Liver (tissue), 9 donors: ENCODE results near the gene NEK8. TPM values are rescaled to one million over a fixed set of nuclear protein-coding genes. Genes with fewer than 3 reads are reported as not detected.

Experiments used
- DNase-seq: peaks from one replicate; pipeline ENCODE4 v3.0.0-alpha.2; 2017; ENCODE audit warnings: low spot score
- H3K27ac ChIP-seq, 2 donors: one replicate each; pipeline ENCODE4 v1.7.0; 2013; ENCODE audit warnings: inconsistent platforms in 2 of 2, low read length in 2 of 2, control low read depth in 1 of 2, low read depth in 1 of 2, mild to moderate bottlenecking in 1 of 2
- H3K27me3 ChIP-seq, 4 donors: one replicate each; pipeline versions ENCODE4 v1.6.1 to v1.7.0; 2013; ENCODE audit warnings: low read length in 3 of 4, inconsistent platforms in 1 of 4, mild to moderate bottlenecking in 1 of 4, moderate library complexity in 1 of 4; ENCODE audit not compliant: control insufficient read depth in 4 of 4, insufficient read depth in 4 of 4
- H3K36me3 ChIP-seq, 4 donors: one replicate each; pipeline versions ENCODE4 v1.6.1 to v1.7.0; 2013; ENCODE audit warnings: low read length in 3 of 4, mild to moderate bottlenecking in 3 of 4, low read depth in 1 of 4, moderate library complexity in 1 of 4; ENCODE audit not compliant: control insufficient read depth in 4 of 4, insufficient read depth in 3 of 4
- H3K4me1 ChIP-seq, 4 donors: one replicate each; pipeline versions ENCODE4 v1.6.1 to v1.7.0; 2013; ENCODE audit warnings: low read length in 3 of 4, mild to moderate bottlenecking in 3 of 4, moderate library complexity in 1 of 4; ENCODE audit not compliant: control insufficient read depth in 4 of 4, insufficient read depth in 4 of 4
- H3K4me3 ChIP-seq, 3 donors: one replicate each; pipeline versions ENCODE4 v1.6.1 to v1.7.0; 2013; ENCODE audit warnings: low read length in 3 of 3, control low read depth in 1 of 3, low read depth in 1 of 3, mild to moderate bottlenecking in 1 of 3
- H3K9ac ChIP-seq, 2 donors: one replicate each; pipeline ENCODE4 v1.7.0; 2013; ENCODE audit warnings: low read length in 2 of 2, mild to moderate bottlenecking in 2 of 2, moderate library complexity in 2 of 2, control low read depth in 1 of 2, low read depth in 1 of 2
- H3K9me3 ChIP-seq, 4 donors: one replicate each; pipeline versions ENCODE4 v1.6.1 to v1.7.0; 2013; ENCODE audit warnings: low read length in 3 of 4; ENCODE audit not compliant: control insufficient read depth in 4 of 4
- FOXA1 ChIP-seq: IDR thresholded peaks from 2 replicates; pipeline ENCODE4 v1.6.1; 2016; ENCODE audit warnings: antibody characterized with exemption
- GABPA ChIP-seq, 2 donors: IDR thresholded peaks in 1 of 2; conservative IDR thresholded peaks in 1 of 2; 2 replicates each; pipeline ENCODE4 v1.6.1; 2016; ENCODE audit warnings: antibody characterized with exemption in 2 of 2, mild to moderate bottlenecking in 1 of 2, moderate library complexity in 1 of 2
- HNF4A ChIP-seq, 2 donors: conservative IDR thresholded peaks; 2 replicates each; pipeline ENCODE4 v1.6.1; 2016; ENCODE audit warnings: antibody characterized with exemption in 2 of 2, mild to moderate bottlenecking in 2 of 2
- HNF4G ChIP-seq: IDR thresholded peaks from 2 replicates; pipeline ENCODE4 v1.6.1; 2016; ENCODE audit warnings: antibody characterized with exemption
- NR2F2 ChIP-seq: IDR thresholded peaks from 2 replicates; pipeline ENCODE4 v1.6.1; 2016; ENCODE audit warnings: antibody characterized with exemption
- RAD21 ChIP-seq, 2 donors: IDR thresholded peaks; 2 replicates each; pipeline ENCODE4 v1.6.1; 2016; ENCODE audit warnings: antibody characterized with exemption in 2 of 2, mild to moderate bottlenecking in 2 of 2
- RXRA ChIP-seq, 2 donors: IDR thresholded peaks; 2 replicates each; pipeline ENCODE4 v1.6.1; 2017 to 2018; ENCODE audit warnings: antibody characterized with exemption in 2 of 2, mild to moderate bottlenecking in 1 of 2
- SP1 ChIP-seq: IDR thresholded peaks from 2 replicates; pipeline ENCODE4 v1.6.1; 2018; ENCODE audit warnings: antibody characterized with exemption, mild to moderate bottlenecking
- TAF1 ChIP-seq: conservative IDR thresholded peaks from 2 replicates; pipeline ENCODE4 v1.6.1; 2016; ENCODE audit warnings: antibody characterized with exemption, mild to moderate bottlenecking
- YY1 ChIP-seq: IDR thresholded peaks from 2 replicates; pipeline ENCODE4 v1.6.1; 2016; ENCODE audit warnings: antibody characterized with exemption, mild to moderate bottlenecking
- WGBS: extraction: QIAGEN DNeasy Blood & Tissue Kit; methylation state at CpG from one replicate; pipeline ENCODE4 v1.1.7; 2013; 5-methylcytosine and 5-hydroxymethylcytosine counted together
- polyA plus RNA-seq, 2 donors: library from polyadenylated mRNA; stranded (reverse) in 1 of 2; unstranded in 1 of 2; fragments of 200-250 nt in 1 of 2; fragments of >200 nt in 1 of 2; fragmentation: Nextera tagmentation in 1 of 2; extraction: Ambion mirVana in 1 of 2; gene quantifications; one replicate each; pipeline versions ENCODE4 v1.2.1 to v1.2.3, GENCODE V29; 2013 to 2015
- total RNA-seq, 2 donors: library from RNA; depleted of rRNA; stranded (reverse); fragments of >200 nt; gene quantifications; one replicate each; pipeline ENCODE4 v1.2.3, GENCODE V29; 2014
- TF ChIP-seq, protein P1 (sequence below): IDR thresholded peaks from 2 replicates; pipeline ENCODE4 v1.6.1; 2016; ENCODE audit warnings: antibody characterized with exemption
- TF ChIP-seq, protein P2 (sequence below): IDR thresholded peaks from 2 replicates; pipeline ENCODE4 v1.6.1; 2016; ENCODE audit warnings: antibody characterized with exemption
- TF ChIP-seq, protein P3 (sequence below): IDR thresholded peaks from 2 replicates; pipeline ENCODE4 v1.6.1; 2016; ENCODE audit warnings: antibody characterized with exemption, mild to moderate bottlenecking
- TF ChIP-seq, protein P4 (sequence below): fragments of 150-350 bp; IDR thresholded peaks from 2 replicates; pipeline ENCODE4 v1.5.1; 2017; ENCODE audit warnings: improper control_type of control experiment, low read depth, low read length; ENCODE audit not compliant: missing input control
- donor health status: healthy.
- donor health status: healthy.
- donor health status: healthy.
- donor health status: healthy.
- donor health status: healthy.

Gene NEK8
- total RNA-seq (1 to 10 TPM; 6.3 to 7.8 TPM), polyA plus RNA-seq (1 to 10 TPM; 1.7 to 2.7 TPM)

DNA sequence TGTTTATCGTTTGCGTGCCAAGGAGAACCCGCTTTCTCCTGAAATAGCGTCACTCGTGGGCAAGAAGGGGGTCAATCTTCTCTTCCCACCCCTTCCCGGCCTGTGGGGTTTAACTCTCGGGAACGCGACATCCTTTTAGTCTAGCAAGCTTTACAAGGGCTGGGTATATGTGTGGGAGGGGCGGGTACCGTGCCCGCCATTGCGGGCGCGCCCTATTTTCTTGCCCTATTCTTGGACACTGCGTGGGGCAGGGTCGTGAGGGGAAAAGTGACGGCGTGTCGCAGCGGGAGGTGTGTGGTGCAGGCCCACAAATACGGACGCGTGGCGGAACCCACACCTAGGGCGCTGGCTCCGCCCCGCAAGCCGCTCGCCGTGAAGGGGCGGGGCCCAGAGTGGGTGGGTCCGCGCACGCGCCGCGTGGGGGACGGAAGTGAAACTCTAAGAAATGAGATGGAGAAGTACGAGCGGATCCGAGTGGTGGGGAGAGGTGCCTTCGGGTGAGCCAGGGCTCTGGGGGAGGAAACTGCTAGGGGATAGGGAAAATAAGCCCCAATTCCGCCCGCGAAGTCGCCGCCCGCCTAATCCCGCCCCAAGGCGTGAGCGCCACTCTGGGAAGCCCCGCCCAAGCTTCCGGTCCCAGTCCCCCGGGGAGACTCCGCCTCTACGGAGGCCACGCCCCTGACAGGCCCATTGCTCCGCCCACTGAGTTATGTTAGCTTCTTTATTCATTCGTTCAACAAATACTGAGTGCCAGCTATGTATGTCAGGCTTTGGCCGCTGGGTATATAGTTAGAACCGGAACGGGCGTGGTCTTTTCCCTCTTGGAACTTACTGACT lies at the start of gene NEK8:
TSS of gene NEK8 (plus strand) at position 425 of the 837 bp plus-strand sequence. CDS start at position 451, 26 bp downstream.
- WGBS, result under 1% methylated on average over 64 of the region's 64 CpGs
- Histone ChIP-seq H3K4me3 (peak within 1 kb of the TSS; percentile 59 to 70 (median 61)), H3K9ac (peak within 1 kb of the TSS; percentile 79 to 92), H3K27ac (peak within 1 kb of the TSS; percentile 97 to 99), H3K9me3 (no peaks in the 10 kb centered on the region), H3K4me1 (peaks cover 0 to 32% (median 19%) of the 10 kb centered on the region in 4 donors), H3K36me3 (peaks cover 3 to 10% (median 7%) of the 10 kb centered on the region in 4 donors), H3K27me3 (no peaks in the 10 kb centered on the region)
- peak; percentile 61 for TF ChIP-seq SP1
- peak; percentile 59 for TF ChIP-seq YY1
- TF ChIP-seq GABPA (IDR thresholded peaks at IDR 0.05 in 1 of 2, conservative IDR thresholded peaks at IDR 0.05 in 1 of 2), result peak; percentile 61 to 87
- TF ChIP-seq, protein P1, sequence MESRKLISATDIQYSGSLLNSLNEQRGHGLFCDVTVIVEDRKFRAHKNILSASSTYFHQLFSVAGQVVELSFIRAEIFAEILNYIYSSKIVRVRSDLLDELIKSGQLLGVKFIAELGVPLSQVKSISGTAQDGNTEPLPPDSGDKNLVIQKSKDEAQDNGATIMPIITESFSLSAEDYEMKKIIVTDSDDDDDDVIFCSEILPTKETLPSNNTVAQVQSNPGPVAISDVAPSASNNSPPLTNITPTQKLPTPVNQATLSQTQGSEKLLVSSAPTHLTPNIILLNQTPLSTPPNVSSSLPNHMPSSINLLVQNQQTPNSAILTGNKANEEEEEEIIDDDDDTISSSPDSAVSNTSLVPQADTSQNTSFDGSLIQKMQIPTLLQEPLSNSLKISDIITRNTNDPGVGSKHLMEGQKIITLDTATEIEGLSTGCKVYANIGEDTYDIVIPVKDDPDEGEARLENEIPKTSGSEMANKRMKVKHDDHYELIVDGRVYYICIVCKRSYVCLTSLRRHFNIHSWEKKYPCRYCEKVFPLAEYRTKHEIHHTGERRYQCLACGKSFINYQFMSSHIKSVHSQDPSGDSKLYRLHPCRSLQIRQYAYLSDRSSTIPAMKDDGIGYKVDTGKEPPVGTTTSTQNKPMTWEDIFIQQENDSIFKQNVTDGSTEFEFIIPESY, result peak; percentile 52
- TF ChIP-seq RAD21 (IDR thresholded peaks at IDR 0.05), result peak; percentile 10 to 15
- TF ChIP-seq HNF4A (conservative IDR thresholded peaks at IDR 0.05), result no peak
- no peak for TF ChIP-seq RXRA (IDR thresholded peaks at IDR 0.05)
- TF ChIP-seq HNF4G, result no peak
- TF ChIP-seq NR2F2, result no peak
- no peak for TF ChIP-seq TAF1
- TF ChIP-seq, protein P2, sequence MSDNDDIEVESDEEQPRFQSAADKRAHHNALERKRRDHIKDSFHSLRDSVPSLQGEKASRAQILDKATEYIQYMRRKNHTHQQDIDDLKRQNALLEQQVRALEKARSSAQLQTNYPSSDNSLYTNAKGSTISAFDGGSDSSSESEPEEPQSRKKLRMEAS, result peak; percentile 53
- TF ChIP-seq, protein P3, sequence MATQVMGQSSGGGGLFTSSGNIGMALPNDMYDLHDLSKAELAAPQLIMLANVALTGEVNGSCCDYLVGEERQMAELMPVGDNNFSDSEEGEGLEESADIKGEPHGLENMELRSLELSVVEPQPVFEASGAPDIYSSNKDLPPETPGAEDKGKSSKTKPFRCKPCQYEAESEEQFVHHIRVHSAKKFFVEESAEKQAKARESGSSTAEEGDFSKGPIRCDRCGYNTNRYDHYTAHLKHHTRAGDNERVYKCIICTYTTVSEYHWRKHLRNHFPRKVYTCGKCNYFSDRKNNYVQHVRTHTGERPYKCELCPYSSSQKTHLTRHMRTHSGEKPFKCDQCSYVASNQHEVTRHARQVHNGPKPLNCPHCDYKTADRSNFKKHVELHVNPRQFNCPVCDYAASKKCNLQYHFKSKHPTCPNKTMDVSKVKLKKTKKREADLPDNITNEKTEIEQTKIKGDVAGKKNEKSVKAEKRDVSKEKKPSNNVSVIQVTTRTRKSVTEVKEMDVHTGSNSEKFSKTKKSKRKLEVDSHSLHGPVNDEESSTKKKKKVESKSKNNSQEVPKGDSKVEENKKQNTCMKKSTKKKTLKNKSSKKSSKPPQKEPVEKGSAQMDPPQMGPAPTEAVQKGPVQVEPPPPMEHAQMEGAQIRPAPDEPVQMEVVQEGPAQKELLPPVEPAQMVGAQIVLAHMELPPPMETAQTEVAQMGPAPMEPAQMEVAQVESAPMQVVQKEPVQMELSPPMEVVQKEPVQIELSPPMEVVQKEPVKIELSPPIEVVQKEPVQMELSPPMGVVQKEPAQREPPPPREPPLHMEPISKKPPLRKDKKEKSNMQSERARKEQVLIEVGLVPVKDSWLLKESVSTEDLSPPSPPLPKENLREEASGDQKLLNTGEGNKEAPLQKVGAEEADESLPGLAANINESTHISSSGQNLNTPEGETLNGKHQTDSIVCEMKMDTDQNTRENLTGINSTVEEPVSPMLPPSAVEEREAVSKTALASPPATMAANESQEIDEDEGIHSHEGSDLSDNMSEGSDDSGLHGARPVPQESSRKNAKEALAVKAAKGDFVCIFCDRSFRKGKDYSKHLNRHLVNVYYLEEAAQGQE, result peak; percentile 16
- TF ChIP-seq, protein P4, sequence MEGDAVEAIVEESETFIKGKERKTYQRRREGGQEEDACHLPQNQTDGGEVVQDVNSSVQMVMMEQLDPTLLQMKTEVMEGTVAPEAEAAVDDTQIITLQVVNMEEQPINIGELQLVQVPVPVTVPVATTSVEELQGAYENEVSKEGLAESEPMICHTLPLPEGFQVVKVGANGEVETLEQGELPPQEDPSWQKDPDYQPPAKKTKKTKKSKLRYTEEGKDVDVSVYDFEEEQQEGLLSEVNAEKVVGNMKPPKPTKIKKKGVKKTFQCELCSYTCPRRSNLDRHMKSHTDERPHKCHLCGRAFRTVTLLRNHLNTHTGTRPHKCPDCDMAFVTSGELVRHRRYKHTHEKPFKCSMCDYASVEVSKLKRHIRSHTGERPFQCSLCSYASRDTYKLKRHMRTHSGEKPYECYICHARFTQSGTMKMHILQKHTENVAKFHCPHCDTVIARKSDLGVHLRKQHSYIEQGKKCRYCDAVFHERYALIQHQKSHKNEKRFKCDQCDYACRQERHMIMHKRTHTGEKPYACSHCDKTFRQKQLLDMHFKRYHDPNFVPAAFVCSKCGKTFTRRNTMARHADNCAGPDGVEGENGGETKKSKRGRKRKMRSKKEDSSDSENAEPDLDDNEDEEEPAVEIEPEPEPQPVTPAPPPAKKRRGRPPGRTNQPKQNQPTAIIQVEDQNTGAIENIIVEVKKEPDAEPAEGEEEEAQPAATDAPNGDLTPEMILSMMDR, result no peak
- DNase-seq, result peak; percentile 99

DNA sequence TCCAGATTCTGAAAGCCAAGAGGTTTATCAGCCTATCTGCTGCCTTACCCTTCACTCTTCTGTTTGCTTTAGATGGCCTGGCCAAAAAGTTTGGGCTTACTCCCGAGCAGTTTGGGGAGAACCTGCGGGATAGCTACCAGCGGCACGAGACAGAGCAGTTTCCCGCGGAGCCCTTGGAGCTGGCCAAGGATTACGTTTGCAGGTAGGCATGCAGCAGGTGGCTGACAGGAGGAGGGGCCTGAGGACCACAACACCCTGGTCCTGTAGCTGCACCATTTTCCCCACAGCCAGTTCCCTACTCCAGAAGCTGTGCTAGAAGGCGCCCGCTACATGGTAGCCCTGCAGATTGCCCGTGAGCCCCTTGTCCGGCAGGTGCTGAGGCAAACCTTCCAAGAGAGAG lies 45.9 kb upstream of the NEK8 start:
- H3K36me3 ChIP-seq, result peaks cover 40 to 89% (median 77%) of the 10 kb centered on the region in 4 donors
- no peaks in the 10 kb centered on the region for H3K4me1 ChIP-seq
- H3K9ac ChIP-seq, result no peak overlapping the region

More for the DNA sequence above, 45.9 kb upstream of the NEK8 start:
- no peak for DNase-seq
- no peak for TF ChIP-seq TAF1
- TF ChIP-seq FOXA1, result no peak
- TF ChIP-seq, protein P1, result no peak
- no peak for TF ChIP-seq YY1
- TF ChIP-seq, protein P3, result no peak
- no peak for TF ChIP-seq NR2F2
- no peak for TF ChIP-seq HNF4A (conservative IDR thresholded peaks at IDR 0.05)
- H3K27ac ChIP-seq, result no peak overlapping the region
- 90% methylated on average over 11 of the region's 11 CpGs for WGBS
- no peaks in the 10 kb centered on the region for H3K9me3 ChIP-seq
- no peak overlapping the region for H3K4me3 ChIP-seq
- no peaks in the 10 kb centered on the region for H3K27me3 ChIP-seq
